HG03442 (cell line): ENCODE results near the gene LRRC73.

Experiments used
- ATAC-seq: cut with Tn5 transposase; IDR thresholded peaks from one replicate; pipeline ENCODE4 v1.9.1; 2021; ENCODE audit warnings: mild to moderate bottlenecking, moderate library complexity; ENCODE audit not compliant: unreplicated experiment

The LRRC73 gene

DNA sequence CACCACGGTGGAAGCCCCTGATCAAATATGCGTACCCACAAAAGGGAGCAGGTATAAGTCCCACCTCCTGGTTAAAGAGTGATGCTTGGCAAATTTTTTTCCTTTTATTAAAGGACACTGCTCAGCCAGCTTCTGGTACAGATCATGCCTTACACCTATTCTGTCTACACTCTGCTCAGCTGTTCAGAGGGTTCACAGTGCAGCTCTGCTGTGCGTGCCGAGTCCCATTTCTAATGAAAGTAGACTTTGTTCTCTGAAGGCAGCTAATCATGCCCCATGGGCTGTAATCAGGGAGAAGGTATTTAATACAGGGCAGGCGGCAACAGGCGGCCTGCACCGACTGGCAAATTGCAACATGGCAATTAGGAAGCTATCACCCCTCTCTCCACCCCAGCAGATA lies 16.3 kb downstream of the LRRC73 start:
- no peak for ATAC-seq

DNA sequence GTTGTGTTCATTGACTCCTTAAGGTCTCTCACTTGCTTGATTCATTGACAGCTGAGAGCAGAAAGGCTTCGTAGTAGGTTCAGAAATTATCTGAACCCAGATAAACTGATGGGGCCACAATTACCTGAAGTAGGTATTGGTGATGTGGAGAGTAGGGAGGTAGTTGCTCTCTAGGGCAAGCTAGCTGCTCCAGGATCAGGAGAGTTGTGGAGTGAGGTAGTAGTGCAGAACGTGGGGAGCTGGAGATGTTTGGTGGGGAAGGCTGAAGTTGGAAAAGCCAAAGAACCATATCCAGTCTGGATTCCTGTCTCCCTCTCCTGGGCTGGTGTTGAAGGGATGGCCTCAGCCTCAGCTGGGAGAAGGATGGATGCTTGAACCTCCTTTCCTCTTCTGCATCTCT lies 16.9 kb downstream of the LRRC73 start:
- ATAC-seq = no peak

DNA sequence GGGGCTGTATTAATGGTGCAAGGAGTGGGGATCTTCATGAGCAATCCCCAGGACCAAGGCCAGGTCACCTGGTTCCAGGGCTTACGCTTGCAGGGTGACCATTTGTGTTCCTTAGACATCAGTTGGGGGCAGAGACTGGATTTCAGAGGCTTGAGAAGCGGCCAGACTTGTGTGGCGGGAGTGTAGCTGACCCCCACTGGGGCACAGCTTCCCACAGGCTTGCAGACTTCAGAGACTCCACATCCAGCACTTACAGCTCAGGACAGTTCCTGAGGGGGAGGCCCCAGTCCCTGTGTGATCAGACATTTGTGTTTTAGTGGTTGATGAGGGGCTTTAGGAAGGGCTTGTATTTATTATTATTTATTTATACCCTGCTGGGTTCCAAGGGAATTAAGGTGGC lies 17.5 kb downstream of the LRRC73 start:
- no peak for ATAC-seq

DNA sequence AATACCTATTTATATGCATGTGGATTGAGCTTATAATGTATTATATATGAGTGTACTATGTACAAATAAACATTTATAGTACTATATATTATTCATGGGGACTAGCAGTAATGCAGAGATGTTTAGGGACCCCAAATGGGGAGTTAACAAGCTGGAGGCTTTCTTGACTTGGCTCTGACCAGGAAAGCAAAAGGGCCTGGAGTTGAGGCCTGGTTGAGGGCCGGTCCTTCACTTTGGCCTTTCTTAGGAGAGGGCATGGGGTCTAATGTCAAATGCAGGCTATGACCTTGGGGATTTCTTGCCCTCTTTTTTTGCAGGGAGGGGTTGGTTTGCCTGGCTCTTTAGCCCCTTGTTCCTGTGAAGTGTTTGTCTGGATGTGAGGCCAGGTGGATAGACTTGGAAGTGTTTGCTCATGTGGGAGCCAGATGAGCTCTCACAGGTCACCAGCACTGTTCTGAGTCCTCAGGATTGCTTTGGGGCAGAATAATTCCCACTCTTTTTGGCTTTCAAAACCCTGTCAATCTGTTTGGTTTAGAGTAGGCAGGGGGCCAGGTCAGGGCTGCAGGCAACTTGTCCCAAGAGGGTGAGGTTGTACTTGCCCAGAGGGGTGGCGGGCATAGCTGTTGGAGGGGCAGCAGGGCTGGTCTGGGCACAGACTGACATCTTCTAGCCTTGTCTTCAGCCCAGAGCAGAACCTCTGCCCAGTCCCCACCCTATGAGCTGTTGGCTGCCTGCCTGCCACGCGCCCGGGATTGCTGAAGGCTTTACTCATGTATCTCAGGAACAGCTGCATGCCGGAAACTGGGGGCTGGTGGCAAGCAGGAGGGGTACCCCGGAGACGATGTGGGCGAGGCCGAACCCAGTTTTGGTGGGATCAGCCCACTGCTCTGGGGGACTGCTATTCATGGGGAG lies 18.1 kb downstream of the LRRC73 start:
- ATAC-seq = no peak

DNA sequence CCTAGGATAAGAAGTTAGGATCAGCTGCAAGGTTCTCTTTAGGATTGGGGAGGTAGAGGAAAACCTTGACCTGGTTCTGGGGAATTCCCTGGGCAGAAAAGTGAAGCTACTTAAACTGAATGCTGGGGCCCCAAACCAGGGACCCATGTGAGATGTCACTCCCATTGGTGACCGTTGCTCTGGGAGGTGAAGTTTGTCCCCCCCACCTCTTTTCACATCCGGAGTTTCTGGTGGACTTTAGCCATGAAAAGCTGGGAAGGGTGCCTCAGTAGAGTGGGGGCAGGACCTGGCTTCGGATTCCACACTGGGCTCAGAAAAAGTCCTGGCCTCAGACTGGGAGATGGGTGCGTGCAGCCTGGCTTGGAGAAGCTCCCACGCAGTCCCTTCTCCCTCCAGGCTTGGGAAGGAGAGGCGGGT lies 19.6 kb downstream of the LRRC73 start:
- no peak for ATAC-seq

DNA sequence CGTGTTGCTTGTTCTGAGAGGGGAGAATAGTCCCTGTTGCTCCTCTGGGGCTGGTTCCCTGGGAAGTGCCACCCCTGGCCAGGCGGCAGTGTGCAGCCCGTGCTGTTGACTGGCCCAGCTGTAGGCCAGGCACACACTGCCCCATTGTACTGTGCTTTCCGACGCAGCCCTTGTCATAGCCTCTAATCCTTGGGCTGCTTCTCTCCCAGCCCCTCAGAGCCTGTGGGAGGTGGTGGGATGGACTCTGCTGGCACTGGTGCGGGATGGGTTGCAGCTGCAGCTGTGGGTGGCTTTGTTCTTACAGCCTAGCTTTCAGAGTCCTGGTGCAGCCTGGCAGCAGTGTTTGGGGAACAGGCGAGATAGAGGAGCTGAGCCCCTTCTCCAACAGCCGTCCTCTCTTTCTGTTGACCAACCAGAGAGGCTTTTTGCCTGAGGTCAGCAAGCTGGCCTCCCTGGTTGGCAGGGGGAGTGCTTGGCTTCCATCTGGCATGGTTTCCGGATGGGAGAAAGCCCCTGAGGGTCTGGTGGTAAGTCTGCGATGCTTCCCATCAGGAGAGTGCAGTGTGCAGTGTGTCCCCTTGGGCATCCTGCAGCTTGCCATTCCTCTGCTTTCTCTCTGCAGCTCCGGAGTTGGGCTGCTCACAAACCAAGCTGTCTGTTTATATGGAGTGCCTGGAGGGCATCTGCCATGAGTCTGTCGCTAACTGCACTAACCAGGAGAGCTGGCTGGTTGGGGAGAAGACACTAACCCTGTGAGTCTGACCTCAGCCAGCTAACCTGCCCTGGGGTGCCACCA lies 20.7 kb downstream of the LRRC73 start:
- ATAC-seq = no peak

DNA sequence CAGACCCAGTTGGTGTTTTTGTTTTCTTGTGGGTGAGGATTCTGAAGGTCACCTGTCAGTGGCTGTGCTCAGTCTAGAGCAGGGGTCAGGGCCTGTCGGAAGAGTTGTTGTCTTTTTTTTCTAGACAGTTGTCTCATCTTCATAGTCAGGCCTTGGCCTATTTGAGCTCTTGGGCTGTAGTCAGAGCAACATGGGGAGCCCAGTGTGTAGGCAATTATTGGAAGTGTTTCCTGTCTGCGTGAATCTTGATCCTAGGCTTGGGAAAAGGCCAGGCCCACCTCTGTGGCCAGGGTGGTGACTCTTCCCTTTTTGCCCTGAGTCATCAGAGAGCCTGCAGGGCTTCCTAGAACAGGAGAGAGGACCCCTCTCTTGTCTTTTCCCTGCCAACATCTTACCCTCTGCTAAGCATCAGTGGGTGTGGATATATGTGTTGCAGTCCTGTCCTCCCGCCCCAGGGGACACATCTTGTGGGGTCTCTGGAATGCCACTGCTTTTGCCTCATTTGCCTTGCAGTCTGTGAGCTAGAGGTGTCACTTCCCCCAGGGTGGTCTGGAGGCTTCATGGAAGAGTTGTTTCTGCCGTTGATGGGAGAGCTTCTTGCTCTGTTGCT lies 21.4 kb downstream of the LRRC73 start:
- ATAC-seq = no peak

DNA sequence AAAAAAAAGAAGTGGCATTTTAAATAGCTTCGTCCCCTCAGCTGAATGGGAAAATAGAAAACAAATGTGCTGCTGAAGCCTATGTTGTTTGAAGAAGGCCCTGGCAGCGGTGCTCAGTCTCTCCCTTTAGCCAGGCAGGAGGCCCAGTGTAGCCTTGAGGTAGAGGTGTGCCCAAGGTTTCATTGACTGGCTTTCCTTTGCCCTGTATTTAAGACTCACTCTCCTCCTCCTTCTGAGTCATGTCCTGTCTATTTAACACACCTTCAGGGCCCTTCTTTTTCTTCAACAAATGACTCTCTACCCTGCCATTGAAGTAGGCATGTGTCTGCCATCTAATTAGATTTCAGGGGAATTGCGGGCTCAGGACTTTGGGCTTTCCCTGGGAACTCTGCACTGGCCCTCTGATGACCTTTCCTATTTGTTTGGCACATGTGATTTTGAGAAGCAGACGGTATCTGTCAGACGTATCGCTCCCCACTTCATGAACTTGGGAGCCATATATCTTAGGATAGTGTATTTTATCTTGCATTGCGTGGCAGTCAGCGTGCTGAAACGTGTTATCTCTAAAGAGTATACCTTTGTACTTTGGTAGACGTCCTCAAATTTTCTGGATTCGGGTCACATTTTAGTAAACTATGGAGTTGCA lies 28.4 kb downstream of the LRRC73 start:
- ATAC-seq = no peak

DNA sequence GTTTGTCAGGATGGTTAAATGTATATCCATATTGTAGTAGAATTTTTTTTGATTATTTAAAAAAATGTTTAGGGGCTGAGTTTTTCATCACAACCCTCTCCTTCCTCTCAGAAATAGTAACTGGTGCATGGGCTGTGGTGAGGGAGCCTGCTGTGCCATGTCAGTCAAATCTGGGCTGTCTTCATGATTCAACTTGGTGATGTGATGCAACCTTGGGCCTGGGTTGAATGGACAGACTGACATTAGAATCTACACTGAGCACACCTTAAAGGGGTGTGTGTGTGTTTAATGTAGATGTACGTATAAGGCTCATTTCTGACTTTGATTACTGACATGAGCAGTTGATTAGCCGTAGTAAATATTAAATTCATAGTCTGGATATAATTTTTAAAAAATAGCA lies 29.1 kb downstream of the LRRC73 start:
- ATAC-seq = no peak

DNA sequence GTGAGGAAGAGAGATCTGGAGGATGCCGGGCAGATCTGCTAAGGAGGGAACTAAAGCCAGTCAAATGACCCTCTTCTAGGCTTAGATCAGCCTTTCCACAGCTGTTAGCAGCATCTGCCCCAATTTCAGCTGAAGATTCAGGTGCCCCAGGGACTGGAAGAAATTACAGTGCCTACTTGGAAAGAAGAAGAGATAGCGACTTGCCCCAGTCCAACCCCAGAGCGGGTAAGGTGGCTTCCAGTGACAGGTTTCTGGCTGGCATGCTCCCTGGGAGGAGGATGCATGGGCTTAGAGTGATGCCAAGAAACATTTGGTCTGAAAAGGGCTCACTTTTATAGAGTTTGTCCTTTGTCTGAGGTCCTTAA lies 32.2 kb downstream of the LRRC73 start:
- no peak for ATAC-seq

DNA sequence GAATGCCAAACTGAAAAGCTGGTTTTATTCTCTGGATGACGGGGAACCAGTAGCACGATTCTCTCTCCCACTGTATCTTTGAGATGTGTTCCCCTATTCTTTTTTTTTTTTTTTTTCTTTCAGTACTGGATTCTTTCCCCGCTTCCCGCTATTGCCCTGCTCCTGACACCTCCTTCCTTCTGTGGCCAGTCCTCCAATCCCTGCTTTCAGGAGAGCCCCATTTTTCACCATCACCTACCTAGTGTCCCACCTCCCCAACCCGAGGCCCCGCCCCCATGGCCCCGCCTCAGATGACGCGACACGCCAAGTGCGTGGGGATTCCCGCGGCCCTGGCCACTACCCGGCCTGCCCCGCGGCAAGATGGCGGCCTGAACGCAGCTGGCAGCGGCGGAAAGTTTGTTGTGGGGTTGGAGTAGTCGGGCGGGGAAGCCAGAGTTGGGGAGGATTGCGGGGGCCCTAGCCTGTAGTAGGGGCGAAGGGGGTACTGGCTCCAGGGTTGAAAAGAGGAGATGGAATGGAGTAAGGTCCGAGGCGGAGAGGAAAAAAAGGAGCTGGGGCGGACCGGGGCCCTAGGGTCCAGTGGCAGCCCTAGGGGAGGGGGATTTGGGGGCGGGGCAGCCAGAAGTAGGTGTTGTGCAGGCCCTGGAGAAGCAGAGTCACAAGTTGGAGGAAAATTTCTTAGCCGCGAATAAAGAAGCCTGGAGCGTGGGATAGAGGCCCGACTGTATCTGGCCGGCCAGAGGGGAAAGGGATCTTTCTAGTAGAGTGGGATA lies 32.7 kb downstream of the LRRC73 start, which contains the start of gene TJAP1:
TSS of gene TJAP1 (plus strand) at position 336 of the 773 bp plus-strand sequence. CDS start 21,432 bp downstream, outside the sequence.
- ATAC-seq = peak; percentile 93

DNA sequence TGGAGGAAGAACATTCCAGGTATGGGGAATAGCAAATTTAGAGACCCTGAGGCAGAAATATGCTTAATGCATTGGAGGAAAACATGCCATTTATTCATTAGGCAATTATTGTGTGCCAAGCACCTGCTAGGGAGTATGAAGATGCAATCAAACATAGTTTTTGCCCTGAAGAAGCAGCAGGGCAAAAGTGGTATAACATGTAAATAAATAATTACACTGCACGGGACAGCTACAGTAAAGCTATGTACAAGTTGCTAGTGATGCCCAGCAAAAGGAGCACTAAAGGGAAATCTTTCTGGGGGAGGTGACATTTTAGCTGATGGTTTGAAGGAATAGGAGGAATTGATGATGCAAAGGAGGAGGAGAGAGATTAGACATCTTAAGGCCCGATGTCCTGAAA lies 33.4 kb downstream of the LRRC73 start:
- ATAC-seq = no peak

DNA sequence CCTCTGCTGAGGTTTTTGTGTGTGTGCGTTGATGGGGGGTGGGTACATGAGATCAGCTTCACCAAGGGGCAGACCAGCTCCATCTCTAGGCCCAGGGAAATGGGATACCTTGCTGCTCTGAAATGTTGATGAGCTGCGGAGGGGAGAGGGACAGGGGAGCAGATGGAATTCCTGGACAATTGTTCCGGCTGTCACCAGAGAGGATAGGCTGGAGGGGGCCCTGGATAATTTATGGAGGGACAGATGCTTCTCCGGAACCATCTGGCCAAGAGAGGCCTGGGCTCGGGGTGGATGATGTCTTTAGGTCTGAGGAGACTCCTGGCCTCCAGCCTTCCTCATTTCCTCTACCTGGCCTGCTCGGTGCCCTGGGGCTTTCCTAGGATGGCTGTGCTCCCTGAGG lies 34.6 kb downstream of the LRRC73 start:
- ATAC-seq = no peak

DNA sequence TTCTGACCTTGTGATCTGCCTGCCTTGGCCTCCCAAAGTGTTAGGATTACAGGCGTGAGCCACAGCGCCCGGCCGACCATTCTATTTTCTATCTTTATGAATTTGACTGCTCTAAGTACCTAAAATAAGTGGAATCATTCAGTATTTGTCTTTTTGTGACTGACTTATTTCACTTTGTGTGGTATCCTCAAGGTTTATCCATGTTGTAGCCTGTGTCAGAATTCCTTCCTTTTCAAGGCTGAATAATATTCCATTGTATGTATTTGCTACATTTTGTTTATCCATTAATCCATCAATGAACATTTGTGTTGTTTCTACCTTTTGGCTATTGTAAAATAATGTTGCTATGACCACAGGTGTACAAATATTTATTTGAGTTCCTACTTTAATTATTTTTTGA lies 37.6 kb downstream of the LRRC73 start:
- ATAC-seq = no peak

DNA sequence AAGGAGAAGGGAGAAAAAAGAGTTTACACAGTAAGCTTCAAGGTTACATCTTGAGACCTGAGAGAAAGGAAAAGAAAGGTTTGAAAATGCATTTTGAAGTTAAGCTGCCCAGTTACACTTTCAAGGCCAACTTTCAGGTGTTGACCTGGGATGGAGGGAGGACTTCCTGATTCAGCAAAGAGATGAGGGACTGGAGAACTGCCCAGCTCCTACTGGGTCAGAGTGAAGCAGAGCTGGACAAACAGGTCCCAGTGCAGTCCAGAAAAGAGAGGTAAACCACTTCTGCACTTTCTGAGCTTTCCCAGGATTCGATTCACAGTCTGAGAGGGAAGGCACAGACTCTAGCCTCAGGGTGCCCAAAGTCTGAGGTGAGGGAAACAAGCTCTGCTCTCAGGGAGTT lies 38.7 kb downstream of the LRRC73 start:
- ATAC-seq = no peak

DNA sequence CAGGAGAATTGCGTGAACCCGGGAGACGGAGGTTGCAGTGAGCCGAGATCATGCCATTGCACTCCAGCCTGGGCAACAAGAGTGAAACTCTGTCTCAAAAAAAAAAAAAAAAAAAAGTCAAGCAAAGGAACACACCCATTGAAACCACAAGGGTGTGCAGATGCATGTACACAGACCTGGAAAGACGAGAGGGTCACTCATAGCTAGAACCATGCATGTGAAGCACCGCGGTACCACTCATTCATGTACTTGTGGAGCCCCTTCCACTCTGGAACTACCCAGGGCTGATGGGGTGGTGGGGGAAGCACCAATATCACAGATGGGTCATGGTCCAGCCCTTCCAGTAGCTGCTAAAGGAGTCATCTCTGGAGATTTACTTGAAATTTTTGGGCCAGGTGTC lies 40.2 kb downstream of the LRRC73 start:
- no peak for ATAC-seq

DNA sequence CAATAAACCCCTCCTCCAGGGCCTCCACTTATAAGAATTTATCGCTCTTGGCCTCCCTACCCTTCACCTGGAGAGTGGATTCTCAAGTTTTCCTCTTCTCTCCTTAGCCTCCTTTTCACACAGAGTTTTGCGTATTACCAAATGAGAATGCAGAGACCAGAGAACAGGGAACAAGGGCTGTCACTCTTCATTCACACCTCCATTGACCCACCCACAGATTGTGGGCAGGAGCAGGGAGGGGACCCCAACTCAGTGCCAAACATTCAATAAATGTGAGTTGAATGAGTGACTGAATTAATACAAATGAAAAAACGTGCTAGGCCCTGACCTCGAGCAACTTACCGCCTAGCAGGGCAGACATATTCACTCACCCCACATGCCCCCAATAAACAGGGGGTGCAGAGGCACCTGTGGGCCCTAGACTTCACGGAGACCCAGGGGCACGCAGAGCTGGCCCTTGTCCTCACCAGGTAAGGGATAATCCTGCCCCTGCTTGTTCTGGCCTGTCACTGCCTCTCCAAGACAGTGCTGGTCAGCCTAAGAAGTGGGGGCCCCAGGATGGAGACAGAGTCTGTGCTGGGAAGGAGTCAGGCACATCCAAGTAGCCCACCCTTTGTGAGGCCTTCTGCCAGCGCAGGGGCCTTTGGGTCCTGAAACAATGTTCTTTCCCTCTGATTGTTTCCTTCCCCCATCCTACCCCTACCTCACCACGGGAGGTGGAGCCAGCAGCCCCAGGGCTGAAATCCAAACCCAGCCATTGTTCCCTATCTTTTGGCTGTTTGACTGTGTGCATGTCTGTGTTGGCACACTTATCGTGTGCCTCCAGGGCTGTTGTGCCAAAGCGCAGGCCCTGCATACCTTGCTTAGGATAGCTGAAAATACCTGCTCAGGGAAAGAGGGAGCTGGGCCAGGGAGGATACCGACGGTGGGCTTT lies 41.1 kb downstream of the LRRC73 start:
- no peak for ATAC-seq

DNA sequence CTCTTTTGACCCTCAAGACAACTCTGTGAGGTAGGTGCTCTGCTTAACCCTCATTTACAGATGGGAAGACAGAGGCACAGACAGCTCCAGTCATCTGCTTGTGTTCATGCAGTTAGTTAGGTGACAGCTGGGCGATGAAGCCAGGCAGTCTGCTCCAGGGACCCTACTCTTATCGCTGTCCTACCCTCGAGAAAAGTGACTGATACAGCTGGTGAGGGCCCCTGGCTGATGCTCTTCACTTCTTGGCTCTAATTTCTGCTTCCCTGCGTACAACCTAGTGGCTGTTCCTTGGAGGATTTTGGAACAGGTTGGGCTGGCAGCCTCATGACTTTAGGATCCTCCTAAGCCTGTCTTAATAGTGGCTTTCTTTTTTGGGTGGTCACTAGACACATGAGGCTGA lies 41.9 kb downstream of the LRRC73 start:
- no peak for ATAC-seq

DNA sequence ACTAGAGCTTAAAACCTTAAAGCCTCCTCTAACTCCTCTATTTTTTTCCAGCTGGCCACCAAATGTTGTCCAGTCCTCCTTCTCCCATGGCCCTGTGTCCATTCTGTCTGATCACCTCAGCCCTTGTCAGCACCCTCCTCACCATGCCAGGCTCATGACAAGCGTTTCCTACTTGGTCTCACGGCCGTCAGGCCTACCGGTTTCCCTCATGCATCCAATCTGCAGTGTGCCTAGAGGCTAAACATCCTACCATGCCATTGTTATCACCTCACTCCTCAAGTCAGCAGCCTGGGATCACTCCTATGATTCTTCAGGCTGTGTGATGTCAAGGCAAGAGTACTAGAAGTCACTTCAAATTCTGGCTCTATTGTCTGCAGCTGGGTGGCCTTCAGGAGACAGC lies 42.4 kb downstream of the LRRC73 start:
- no peak for ATAC-seq
